Astrocyte of the hippocampus (primary cell): ENCODE data around the gene POU4F1.
"Not testable (repeated sequence)": the region's sequence is repeated elsewhere in the genome, so short reads cannot be mapped to it uniquely, and the experiment has no call there.

Experiments
- DNase-seq: peaks from one replicate; pipeline ENCODE4 v3.0.0; 2011; ENCODE audit warnings: low read depth, low spot score

The POU4F1 gene

GRCh38 chr13:78603240-78603957, at the start of gene POU4F1:
POU4F1 (minus strand) TSS chr13:78603552; CDS start chr13:78603326, 226 bp downstream.
- DNase-seq = peak; percentile 61

- no peak for DNase-seq
Measured at GRCh38 chr13:78652651-78653050, 49.3 kb upstream of the POU4F1 start.

DNA sequence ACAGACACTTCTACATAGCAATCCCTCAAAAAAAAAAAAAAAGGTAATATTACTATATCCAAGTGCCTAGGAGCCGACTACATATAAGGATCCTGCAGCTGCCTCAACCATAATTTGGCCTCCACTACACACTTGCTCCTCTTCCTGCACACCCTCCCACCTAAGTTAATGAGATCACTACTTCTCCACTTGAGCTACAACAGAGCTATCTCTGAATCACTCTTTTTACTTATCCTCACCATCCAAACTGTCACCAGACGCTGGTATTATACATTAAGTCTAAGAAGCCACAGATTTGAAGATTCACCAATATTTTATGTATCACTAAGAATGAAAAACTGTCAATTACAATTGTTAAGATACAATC, 47.3 kb upstream of the POU4F1 start:
- DNase-seq = no peak

DNA sequence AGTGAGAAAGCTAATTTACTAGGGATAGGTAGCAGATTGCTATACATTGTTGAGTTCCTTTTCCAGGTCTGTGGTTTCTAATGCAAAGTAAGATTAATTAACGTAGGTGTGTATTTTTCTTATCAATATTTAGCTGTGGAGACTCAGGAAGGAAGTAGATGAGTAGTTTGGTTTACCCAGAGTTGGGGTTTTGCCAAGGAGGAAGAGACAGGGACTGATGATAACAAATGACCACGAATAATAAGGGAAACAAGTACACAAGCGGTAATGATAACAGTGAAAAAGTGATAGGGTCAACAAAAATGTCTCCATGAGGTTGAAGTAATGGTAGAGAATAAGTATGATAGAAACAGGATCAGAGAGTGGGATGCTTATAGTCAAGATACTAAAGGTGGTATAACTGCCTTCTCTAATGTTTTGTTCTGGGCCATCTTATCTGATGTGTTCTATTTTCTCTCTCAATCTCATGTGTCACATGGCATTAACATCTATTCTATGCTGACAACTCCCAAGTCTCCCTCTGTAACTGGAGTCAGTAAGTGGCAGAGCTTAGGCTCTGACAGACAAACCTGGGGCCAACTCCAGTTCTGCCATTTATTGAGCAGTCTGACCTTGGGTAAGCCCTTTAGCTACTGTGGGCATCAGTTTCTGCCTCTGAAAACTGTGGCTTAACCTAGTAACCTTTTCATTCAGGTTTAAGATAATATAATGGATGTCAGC, 46.8 kb upstream of the POU4F1 start:
- DNase-seq = no peak

DNA sequence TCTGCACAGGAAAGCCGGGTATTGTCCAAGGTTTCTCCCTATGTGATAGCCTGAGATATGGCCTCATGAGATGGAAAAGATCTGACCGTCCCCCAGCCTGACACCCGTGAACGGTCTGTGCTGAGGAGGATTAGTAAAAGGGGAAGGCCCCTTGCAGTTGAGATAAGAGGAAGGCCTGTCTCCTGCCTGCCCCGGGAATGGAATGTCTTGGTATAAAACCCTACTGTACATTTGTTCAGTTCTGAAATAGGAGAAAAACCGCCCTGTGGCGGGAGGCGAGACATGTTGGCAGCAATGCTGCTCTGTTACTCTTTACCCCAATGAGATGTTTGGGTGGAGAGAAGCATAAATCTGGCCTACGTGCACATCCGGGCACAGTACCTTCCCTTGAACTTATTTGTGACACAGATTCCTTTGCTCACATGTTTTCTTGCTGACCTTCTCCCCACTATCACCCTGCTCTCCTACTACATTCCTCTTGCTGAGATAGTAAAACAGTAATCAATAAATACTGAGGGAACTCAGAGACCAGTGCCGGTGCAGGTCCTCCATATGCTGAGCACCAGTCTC, 43.8 kb upstream of the POU4F1 start:
- not testable (repeated sequence) for DNase-seq

DNA sequence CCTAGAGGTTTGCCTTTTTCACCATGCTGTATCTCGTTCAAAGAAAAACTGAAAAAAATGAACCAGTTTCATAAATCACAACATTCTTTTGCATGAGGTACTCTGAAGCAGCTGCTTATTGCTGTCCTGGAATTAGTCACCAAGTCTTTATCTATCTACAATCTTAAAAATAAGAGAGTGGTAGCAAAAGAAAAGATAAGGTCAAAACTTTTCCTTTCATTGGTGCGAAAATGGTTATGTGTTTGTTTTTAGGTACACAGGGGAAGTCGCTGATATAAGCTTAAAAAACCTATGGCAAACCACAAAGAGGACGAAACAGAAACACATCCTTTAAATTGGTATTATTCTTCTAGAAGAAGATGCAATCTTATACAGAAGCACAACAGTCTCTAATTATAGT, 34.9 kb upstream of the POU4F1 start:
- DNase-seq = no peak

DNA sequence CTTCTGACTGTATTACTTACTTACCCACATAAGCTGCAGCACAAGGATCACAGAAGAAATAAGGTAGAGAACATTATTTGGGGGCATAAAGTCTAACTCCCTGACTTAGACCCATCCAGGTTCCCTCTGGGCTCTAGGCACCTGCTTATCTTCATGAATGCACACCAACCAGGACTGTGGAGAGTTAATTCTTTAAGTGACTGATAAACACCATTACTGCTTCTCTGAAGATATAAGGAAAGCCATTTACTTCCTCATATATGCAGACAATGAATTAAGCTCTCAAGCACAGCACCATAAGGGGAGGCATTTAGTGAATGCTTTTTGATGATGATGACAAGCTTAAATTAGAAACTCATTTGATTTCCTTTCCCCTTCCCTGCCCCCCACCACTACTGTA, 33.1 kb upstream of the POU4F1 start:
- no peak for DNase-seq

DNA sequence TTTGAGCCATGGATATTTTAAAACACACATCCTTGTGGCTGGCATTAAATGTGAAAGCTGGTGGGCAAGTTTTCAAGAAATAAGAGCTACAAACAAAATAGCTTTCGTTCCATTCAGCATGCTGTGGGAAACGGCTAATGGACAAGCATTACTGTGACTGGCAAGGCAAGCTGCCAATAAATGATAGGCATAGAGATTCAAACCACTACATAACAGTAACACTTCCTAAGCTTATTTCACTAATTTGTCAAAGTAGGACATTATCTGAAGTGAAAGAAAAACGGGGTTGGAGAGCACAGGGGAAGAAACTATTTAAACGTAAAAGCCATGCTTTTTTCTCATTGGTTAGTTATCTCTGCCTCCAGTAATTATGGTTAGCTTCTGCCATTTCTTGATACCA, 29.6 kb upstream of the POU4F1 start:
- DNase-seq = peak; percentile 89

- DNase-seq = no peak
Measured at GRCh38 chr13:78631077-78631476, 27.7 kb upstream of the POU4F1 start.

DNA sequence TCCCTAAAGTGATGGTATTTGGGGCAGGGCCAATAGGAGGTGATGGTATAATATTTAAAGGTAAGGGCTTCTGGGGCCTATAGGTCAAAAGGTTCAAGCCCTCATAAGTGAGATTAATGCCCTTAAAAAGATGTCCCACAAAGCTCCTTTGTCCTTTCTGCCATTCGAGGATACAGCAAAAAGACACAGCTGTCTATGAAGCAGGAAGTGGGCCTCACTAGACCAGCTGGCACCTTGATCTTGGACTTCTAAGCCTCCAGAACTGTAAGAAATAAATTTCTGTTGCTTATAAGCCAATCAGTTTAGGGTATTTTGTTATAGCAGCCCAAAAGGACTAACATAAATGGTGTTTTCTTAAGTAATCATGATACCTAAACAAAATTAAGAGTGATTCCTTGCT, 27.2 kb upstream of the POU4F1 start:
- DNase-seq = no peak

DNA sequence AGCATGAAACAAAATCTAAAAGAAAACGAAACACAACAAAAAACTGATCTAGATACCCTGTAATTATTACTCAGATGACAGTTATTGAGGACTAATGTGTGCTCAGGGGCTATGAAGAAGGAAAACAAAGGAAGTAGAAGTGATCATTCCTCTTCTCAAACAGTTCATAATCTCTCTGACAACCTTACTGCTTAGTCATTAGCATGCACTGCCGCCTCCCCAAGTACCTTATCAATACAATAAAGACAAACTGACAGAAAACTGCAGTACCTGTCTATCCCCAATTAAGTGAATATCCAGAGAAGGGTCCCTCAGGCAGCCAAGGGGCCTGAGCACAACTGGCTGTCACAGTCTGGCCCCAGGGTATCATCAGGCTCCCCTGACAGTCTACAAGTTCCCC, 22.0 kb upstream of the POU4F1 start:
- no peak for DNase-seq

DNA sequence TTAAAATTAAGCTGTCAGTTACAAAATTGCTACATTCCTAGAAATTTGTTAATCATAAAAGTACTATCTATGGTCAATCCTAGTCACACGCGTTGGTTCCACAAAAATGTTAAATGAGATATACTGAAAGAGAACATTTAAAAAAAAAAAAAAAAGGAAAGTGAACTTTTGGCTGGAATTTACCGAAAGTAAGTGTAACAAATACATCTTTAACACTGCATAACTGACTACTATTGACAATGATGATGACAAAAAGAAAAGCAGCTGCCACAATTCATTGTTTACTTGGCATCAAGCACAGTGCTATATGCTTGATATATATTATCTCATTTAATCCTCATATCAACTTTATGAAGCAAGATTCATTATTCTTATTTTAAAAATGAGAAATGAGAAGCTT, 19.8 kb upstream of the POU4F1 start:
- no peak for DNase-seq

DNA sequence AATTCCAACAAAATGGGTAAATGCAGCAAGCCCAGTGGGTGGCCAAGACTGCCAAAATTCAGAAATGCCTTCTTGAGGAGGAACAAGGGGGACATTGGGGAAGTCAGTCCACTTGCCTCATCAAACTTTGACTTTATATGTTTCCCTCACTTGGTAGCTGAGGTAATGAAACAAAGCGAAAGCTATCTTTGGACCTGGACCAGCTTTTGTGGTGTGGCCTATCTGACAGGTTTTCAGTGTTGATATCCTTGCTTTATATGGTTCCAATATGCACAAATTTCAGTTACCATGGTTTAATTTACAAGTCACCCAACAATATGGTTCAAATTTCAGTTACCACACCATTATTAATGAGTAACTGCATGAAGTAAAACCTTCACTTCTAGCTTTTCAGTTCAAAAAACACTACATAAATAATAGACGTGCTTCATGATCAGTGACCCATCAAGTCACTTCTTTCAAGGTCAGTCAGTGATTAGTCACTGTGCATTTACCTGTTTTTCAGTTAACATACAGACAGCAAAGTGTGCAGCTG, 17.7 kb upstream of the POU4F1 start:
- peak; percentile 35 for DNase-seq

GRCh38 chr13:78618411-78618810, 15.1 kb upstream of the POU4F1 start:
- DNase-seq = no peak

DNA sequence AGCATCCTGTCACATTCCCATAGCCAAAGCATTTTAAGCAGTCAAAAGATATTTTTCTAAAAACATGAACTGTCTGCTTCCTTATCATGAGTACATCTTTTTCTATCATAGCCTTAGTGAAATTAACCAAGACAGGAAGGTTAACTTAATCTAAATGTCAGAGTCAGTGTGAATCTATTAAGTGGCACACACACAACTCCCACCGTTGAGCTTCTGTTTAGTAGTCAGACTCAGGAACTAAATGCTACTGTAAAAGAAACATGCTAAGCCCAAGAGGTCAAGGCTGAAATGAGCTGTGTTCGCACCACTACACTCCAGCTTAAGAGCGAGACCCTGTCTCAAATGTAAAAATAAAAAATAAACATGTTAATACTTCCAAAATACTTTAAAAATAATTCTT, 7.7 kb upstream of the POU4F1 start:
- DNase-seq = no peak

DNA sequence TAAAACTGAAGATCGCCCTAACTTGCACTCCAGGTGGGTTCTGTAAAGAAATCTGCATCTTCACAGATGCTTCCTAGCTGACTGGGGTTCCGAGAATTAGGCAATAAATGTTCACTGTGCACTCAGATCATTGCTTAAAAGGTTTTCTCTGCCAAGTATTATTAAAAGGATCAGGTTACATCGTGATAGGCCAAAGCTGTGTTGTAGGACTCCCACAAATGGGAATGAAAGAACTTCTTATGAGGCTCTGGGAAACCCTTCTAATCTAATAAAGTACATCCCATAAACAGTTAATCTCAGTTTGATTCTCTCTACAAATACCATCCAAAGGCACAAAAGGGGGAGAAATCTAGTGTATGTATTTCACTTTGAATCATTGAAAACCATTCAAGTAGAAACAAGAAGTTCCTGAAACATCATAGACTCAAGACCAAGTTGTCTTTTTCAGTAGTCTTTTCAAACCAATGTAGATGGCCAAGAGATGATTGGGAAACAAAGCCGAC, 7.1 kb upstream of the POU4F1 start:
- DNase-seq = no peak

- DNase-seq = peak; percentile 47
Measured at GRCh38 chr13:78609464-78610205, 6.3 kb upstream of the POU4F1 start.

GRCh38 chr13:78608688-78609463, 5.5 kb upstream of the POU4F1 start:
- no peak for DNase-seq

- DNase-seq = no peak
Measured at GRCh38 chr13:78608252-78608687, 4.9 kb upstream of the POU4F1 start.

DNA sequence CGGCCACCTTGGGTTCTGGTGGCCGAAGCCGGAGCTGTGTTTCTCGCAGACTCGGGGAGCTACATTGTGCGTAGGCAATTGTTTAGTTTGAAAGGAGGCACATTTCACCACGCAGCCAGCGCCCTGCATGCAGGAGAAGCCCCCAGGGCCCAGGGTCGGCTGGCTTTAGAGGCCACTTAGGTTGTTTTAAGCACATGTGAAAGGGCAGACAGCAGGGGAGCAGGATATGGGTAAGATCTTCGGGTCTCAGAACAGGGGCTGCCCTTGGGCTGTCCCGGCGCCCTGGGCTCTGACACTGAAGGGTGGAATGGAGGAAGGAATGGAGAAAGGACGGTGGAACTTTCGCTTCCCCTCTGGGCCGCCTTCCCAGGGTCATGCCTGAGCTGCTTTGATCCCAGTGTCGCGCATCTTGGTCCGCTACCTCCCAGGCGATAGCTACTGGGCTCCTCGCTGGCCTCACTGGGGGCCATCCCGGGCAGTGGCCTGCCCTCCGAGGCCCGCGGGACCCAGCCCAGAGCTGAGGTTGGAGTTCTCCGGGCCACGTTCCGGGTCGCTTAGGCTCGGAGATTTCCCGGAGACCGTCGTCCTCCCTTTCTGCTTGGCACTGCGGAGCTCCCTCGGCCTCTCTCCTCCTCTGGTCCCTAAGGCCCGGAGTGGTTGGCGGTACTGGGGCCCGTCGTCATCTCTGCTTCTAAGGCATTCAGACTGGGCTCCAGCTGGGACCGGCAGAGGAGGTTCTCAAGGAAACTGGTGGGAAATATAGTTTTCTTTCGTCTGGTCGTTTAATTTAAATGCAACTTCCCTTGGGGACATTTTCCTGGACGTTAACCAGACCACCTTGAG, 4.3 kb upstream of the POU4F1 start:
- no peak for DNase-seq
